Endometrium (tissue), 2 donors: Measurements from ENCODE around the gene UROC1.

Experiments
- FAIRE-seq: peaks from 2 replicates; lab custom pipeline; 2012; peaks lifted over from hg19 to GRCh38; lab: Jason Lieb, UNC
- donor health status: control.
- donor health status: control.

Gene UROC1

DNA sequence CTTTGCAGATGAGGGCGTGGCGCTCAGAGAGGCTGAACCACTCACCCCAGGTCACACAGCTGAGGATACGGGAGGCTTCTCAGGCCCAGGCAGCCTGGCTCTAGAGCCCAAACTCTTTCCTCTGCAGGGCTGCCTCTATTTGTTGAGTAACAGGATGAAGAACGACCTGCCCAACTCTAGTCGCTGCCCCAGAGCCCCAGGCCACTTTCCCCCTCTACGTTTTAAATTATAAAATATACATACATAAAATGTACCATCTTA lies 22.7 kb downstream of the UROC1 start:
- FAIRE-seq: no peak

GRCh38 chr3:126494204-126494969 lies 23.2 kb downstream of the UROC1 start:
- no peak for FAIRE-seq

DNA sequence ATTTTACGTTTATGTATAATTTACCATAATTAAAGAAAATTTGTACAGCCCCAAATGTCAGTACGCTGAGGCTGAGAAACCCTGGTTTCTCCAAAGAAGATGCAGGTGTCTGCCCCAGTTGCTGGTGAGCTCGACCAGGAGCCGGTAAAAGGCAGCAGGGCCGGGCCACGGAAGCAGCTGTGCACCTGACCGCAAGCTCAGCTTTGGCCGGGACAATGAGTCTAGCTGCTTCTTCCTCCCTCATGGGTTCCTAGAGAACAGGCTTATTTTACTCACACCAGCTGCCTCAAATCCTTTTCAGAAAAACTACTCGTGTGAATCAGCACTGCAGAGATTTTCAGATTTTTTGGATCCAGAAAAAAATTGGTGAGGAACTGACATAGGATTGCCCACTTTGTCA lies 23.8 kb downstream of the UROC1 start:
- FAIRE-seq: no peak

DNA sequence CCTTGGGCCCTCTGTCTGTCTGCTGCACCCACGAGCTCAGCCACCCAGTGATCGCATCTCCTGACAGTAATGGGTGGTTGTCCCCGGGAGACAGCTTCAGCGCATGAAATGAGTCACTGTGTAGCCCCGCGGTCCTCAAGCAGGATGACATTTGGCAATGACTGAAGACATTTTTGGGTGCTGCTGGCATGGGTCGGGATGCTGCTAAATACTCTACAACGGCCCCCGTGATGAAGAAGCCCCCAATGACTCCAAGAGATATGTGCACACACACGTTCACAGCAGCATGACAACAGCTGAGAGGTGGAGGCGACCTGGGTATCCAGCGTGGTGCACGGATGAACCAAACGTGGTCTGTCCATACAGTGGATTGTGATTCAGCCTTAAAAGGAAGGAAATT lies 24.5 kb downstream of the UROC1 start:
- no peak for FAIRE-seq

DNA sequence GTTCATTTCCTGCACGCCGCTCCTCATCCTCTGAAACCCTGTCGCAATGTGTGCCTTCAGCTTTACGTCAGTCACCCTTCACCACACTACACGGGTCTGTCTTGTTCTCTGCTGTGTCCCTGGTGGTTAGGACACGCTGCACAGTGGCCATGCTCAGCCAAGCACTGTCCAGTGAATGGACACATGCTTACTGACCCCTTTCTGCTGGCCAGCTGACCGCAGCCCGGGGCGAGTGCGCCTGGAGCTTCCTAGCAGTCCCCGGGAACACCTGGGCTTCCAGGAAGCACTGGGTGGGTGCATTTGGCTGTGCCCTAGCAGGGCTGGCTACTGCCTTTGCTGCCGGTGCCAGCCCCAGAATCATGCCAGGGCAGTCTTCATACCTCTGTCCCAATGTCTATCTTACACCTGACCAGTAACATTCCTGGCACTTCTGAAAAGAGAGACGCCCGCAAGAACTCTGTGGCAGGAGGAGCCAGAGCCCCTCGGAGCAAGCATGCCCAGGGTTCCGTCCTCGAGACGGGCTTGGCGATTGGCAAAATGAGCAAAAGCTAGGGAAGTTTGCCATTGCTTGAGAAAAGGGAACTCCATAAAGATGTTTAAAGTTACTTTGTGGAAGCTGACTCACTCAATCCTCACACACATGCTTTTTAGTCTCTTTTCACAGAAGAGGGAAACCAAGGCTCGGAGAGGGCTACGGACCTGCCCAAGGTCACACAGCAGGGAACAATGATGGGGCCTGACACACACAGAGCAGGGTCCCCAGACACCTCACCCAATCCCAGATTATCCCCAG lies 26.2 kb downstream of the UROC1 start:
- FAIRE-seq: no peak

DNA sequence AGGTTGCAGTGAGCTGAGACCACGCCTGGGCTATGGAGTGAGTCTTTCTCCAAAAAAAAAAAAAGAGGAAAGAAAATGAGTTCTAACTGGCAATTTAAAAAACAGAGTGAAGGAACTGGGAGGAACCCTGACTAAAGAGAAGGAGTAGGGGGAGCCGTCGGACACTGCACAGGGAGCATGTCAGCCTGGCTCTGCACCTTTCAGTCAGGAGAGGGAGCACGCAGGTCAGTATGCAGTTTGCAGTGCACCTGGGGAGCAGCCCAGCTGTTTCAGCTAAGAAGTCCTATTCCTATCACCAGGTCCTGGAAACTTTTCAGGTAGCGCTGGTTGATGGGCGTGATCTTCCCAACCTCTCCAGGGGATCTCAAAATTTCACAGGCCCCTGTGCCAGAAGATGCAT lies 27.0 kb downstream of the UROC1 start:
- no peak for FAIRE-seq

DNA sequence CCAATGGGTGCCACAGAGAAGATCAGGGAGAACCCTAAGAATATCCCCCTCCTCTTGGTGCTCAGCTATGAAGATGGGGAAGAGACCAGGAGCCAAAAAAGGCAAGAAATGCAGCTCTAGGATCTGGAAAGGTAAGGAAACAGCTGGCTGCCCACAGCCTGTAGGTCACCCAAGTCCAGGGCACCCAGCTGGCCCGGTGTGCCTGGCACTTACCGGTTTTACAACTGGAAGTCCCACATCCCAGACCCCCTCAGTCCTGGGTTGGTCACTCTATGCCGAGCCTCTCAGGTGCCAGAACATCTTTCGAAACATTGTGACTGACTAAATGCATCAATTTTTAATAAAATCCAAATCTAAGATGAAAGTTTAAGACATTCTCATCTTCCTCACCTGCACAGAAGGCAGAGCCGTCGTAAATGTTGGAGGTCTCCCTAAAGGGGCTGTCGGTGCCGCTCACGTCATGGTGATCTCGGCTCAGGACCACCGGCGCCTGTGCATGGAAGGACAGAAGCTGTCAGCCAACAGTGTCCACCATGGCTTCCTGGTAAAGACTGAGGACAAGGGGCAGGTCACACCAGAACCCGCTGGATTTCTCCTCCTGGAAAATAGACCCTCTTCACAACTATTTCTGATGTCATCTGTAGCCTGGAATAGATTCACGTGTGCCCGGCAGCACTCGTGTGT lies 28.5 kb downstream of the UROC1 start:
- FAIRE-seq: no peak

- FAIRE-seq: no peak
Measured at GRCh38 chr3:126488185-126488584, 29.4 kb downstream of the UROC1 start.

- FAIRE-seq: no peak
Measured at GRCh38 chr3:126487151-126487771, 30.3 kb downstream of the UROC1 start.

DNA sequence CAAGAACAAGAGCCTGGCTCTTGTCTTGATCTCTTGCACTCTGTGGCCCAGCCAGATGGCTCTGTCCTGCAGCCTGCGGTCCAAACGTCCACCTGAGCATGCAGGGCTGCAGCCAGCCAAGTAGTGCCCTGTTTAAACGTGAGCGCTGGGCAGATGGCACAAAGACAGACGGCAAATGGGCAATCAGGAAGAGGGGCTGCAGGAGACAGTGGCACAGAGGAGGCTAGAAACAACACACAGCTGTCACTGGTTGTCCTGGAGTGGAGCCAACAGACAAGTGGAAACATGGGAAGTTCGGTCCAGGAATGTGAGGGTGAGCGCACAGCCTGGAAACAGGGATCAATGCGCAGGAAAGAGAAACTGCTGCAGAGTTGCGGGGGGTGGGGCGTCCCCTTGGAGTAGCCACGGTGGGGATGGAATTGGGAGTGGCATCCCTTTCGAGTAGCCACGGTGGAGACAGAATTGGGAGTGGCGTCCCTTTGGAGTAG lies 31.2 kb downstream of the UROC1 start:
- no peak for FAIRE-seq

DNA sequence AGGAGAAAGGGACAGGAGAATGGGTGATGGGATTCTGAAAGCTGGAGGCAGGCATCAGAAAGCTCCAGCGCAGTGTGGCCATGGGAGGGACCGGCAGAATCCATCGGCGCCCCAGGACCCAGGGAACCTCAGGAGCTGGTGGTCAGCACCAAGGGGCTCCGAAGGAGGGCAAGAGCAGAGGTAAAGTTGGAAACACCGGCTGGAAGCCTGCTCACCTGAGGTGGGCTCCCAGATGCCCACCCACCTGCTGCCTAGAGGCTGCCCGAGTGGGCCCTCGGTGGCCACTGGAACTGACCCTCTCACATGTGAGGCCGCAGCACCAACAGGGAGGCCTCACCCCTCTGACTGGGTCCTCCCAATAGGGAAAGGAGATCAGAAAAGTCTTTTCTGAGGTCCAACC lies 31.6 kb downstream of the UROC1 start:
- FAIRE-seq: no peak

GRCh38 chr3:126485176-126485897 lies 32.2 kb downstream of the UROC1 start:
- FAIRE-seq: no peak

DNA sequence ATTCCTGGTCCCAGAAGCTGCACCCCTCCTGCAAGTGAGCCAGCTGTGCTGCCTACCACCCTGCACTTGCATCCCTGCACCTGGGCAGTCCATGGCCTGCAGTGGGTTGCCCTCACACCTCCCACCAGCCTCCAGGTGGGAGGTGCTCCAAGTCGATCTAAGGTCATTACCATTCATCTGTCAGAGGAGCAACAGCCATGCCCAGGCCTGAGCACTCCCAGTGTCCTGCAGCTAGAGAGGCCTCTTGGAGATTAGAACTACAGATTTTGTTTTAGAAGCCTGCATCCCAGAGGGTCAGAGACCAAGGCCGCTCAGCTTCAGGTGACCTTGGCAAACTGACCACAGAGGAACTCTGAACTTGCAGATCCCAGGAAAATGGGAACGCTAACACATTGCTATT lies 32.9 kb downstream of the UROC1 start:
- no peak for FAIRE-seq

DNA sequence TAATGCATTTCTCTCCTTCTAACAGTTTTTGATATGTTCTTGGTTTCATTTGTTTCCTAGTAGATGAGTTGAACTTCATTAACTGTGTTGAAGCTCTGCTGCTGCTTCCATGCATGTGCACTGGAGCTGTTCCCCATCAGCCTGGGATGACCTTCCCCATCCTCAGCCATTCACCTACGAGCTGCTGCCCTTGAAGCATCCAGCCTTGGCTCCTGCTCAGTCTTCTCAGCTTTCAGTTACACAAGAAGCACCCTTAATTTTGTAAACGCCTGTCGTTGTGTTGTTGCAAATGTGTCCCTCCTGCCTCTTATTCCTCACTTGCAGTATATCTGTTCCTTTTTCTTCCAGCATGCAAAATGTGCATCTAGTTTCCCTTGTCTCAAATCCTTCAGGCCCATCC lies 33.4 kb downstream of the UROC1 start:
- FAIRE-seq: no peak

GRCh38 chr3:126483321-126483761 lies 34.2 kb downstream of the UROC1 start:
- FAIRE-seq: no peak

DNA sequence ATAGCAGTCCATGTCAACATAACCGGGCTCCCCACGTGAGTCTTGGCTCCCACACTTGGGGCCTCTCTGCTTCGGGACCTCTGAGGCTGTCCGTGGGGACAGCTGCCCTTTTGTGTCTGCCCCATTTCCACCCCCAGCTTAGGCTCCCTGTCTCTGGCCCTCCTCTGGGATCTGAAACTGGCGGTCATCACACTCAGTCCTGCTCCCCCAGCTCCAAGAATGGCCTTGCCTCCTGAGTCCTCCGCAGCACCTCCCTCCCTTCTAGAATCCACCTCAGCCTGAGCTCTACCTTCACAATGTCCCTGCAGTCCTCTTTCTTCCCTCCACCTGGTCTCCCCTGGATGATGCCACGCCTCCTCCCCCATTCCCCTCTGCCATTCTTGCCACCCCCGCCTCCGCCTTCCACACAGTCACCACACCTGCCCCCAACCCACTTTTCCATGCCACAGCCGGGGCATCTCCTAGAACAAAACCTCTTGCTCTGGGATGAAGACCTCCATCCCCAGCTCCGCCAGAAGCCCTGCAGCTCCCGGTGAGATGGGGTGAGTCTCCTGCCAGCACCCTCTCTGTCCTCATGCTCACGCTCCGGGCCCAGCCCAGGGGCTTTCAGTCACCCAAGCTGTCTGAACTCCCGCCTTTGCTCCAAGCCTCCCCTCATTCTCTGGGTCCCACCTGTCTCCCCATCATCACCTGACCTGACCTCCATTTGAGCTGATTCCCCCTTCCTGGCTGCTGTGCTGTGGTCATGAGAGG lies 34.9 kb downstream of the UROC1 start:
- no peak for FAIRE-seq

DNA sequence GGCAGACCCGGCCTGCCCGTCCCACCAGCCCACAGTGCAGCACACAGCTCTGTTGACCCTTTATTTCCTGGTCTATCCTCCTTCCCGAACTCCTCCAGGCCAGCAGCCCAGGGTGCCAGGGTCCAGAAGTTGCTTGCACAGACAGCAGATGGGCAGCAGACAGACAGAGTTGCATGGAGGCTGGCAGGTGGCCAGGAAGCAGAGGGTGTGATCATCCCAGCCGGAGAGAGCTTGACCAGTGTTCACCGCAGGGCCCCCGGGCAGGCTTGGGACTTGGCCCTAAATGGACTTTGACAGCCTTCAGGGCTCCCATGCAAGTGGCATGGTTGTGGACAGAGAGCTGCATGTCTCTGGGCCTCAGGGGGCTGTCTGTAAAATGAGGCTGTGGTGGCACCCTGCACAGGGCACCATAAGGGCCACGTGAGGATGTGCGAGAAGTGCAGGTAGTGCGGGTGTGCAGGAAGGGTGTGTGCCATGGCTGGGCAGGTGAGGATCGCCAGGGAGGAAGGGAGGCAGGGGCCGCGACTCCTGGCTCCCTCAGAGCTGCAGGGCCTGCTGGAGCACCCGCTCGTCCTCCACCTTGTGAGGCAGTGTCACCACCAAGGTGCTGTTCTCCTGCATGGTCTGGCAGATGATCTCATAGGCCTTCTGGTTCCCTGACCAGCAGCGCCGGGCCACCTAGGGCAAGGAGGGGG lies 35.6 kb downstream of the UROC1 start:
- FAIRE-seq: no peak

GRCh38 chr3:126480861-126481260 lies 36.7 kb downstream of the UROC1 start:
- no peak for FAIRE-seq

DNA sequence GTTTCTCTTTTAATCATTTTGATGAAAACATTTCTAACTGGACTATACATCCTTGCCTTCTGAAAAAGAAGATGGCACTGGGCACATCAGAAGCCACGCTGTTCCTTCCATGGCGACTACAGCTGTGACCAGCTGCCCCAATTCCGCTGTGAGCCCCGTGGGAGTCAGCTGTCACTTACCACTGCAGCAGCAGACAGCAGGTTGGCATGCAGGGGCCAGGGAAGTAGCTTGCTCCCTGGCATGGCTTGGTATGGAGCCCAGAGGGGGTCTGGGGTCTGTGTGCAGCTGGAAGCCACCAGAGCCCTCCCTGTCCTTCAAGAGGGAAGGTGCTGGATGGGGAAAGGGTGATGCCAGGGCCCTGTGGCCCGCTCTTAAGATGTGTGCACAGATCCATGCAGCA lies 37.4 kb downstream of the UROC1 start:
- FAIRE-seq: no peak

- FAIRE-seq: no peak
Measured at GRCh38 chr3:126479642-126480041, 37.9 kb downstream of the UROC1 start.
